ENCODE data around the gene KAZN.

DNA sequence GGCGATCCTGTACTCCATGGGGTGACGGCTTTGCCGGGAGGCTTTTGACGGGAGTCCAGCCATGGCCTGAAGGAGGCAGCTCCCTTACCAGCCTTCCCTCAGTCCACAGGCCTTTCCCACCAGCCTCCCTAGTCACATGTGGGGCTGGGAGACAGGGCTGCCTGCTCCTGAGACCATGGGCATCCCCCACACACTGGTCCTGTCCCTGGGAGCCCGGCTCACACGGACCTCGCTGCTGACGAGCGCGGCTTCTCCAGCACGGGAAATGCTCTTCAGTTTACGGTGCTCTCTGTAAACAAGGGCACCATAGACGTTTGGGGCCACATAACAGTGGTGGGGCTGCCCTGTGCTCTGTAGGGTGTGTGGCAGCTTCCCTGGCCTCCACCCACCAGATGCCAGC lies 450.6 kb downstream of the KAZN start:
- no peak for TF ChIP-seq GATA3 (IDR thresholded peaks at IDR 0.05; ENCODE audit: low read depth, low read length)
- TF ChIP-seq GATA2 (IDR thresholded peaks at IDR 0.05; ENCODE audit: low read depth, low read length), result no peak

Measured in SH-SY5Y (cell line).